ENCODE measurements around the gene CAD.

DNA sequence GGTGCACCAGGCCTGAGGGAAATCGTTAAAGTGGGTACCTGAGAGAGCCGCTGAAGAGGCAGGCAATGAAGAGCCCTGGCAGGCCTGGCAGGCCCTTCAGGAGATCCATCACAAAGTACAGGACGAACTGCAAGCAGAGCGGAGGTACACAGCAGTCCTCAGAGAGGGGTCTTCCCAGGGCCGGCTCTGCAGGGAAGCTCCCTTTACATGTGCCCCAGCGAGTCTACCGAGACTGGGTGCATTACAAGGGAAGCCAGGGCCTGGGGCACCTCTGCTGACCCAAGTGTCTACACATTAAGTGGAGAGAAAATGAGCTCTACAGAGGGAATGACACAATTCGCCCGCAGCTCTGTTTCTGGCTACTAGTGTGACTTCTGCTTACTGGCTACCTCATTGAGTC is 13.4 kb upstream of the CAD start:
- TF ChIP-seq POLR2AphosphoS5 (IDR thresholded peaks at IDR 0.05) (no peak), POLR2A (IDR thresholded peaks at IDR 0.05) (no peak), EP300 (IDR thresholded peaks at IDR 0.05) (no peak)
- TF ChIP-seq, protein P1, sequence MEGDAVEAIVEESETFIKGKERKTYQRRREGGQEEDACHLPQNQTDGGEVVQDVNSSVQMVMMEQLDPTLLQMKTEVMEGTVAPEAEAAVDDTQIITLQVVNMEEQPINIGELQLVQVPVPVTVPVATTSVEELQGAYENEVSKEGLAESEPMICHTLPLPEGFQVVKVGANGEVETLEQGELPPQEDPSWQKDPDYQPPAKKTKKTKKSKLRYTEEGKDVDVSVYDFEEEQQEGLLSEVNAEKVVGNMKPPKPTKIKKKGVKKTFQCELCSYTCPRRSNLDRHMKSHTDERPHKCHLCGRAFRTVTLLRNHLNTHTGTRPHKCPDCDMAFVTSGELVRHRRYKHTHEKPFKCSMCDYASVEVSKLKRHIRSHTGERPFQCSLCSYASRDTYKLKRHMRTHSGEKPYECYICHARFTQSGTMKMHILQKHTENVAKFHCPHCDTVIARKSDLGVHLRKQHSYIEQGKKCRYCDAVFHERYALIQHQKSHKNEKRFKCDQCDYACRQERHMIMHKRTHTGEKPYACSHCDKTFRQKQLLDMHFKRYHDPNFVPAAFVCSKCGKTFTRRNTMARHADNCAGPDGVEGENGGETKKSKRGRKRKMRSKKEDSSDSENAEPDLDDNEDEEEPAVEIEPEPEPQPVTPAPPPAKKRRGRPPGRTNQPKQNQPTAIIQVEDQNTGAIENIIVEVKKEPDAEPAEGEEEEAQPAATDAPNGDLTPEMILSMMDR (IDR thresholded peaks at IDR 0.05) = no peak

Data from stomach (tissue), 4 donors.